Prostate gland (tissue), 2 donors: Measurements from ENCODE around the gene PDE9A. TPM values are rescaled to one million over a fixed set of nuclear protein-coding genes. Genes with fewer than 3 reads are reported as not detected.

Experiments
- DNase-seq: peaks from one replicate; pipeline ENCODE4 v3.0.0-alpha.2; 2019; ENCODE audit warnings: low spot score
- H3K27ac ChIP-seq, 2 donors: fragments of 200-600 bp; sonication (generic); 2 replicates each; pipeline ENCODE4 v1.5.1; 2017 to 2019
- H3K27me3 ChIP-seq: fragments of 200-600 bp; sonication (generic); replicated peaks from 2 replicates; pipeline ENCODE4 v1.5.1; 2019; ENCODE audit not compliant: insufficient read depth
- H3K36me3 ChIP-seq, 2 donors: fragments of 200-600 bp; sonication (generic); 1 replicate in 1 of 2; 2 replicates in 1 of 2; pipeline versions ENCODE4 v1.5.1 to v1.8.1; 2017 to 2019
- H3K4me1 ChIP-seq: fragments of 200-600 bp; sonication (generic); replicated peaks from 2 replicates; pipeline ENCODE4 v1.5.1; 2019
- H3K4me3 ChIP-seq, 2 donors: fragments of 200-600 bp; sonication (generic); 2 replicates each; pipeline ENCODE4 v1.5.1; 2017 to 2019
- H3K9me3 ChIP-seq: fragments of 200-600 bp; sonication (generic); 2 replicates; pipeline ENCODE4 v1.5.1; 2017
- CTCF ChIP-seq, 4 experiments: fragments of 200-600 bp in 2 of 4; fragments of 450-650 bp in 2 of 4; sonication (generic) in 2 of 4; IDR thresholded peaks; 1 replicate in 3 of 4; 2 replicates in 1 of 4; pipeline ENCODE4 v1.5.1; 2016 to 2019; ENCODE audit warnings: antibody characterized with exemption in 4 of 4, mild to moderate bottlenecking in 2 of 4, moderate library complexity in 2 of 4
- POLR2A ChIP-seq: fragments of 450-650 bp; IDR thresholded peaks from one replicate; pipeline ENCODE4 v1.6.1; 2016; ENCODE audit warnings: antibody characterized with exemption, mild to moderate bottlenecking
- POLR2AphosphoS5 ChIP-seq: sonication (generic); formaldehyde crosslinking; IDR thresholded peaks from one replicate; pipeline ENCODE4 v1.6.1; 2017; ENCODE audit warnings: antibody characterized with exemption
- WGBS: methylation state at CpG from one replicate; pipeline ENCODE4 v1.1.5; 2018; 5-methylcytosine and 5-hydroxymethylcytosine counted together
- intact Hi-C: fragments of 100-400 bp; cut with DNase I; formaldehyde crosslinking; loops from one replicate; pipeline ENCODE4 v1.14.2; 2022
- total RNA-seq, 2 donors: library from RNA; depleted of rRNA; stranded (reverse); fragments of >200 nt; gene quantifications; one replicate each; pipeline ENCODE4 v1.1.0, GENCODE V29; 2016

The PDE9A gene
- total RNA-seq, 2 donors from 2014 or later: 80.0 to 93.6 TPM

GRCh38 chr21:42733037-42733627 lies 79.7 kb downstream of the PDE9A start:
- intact Hi-C loops: loop anchor here (10.0 kb wide), 1 partner anchor 78 kb away; the partner anchor contains the start of gene PDE9A
- Histone ChIP-seq H3K36me3 (no peaks in the 10 kb centered on the region), H3K27me3 (no peaks in the 10 kb centered on the region), H3K9me3 (no peaks in the 10 kb centered on the region), H3K27ac (peak overlapping the region; percentile 17 to 90), H3K4me1 (peaks cover 18% of the 10 kb centered on the region), H3K4me3 (no peak overlapping the region)
- whole genome bisulfite sequencing: 52% methylated on average over 7 of the region's 7 CpGs
- DNase-seq: no peak
- no peak for TF ChIP-seq POLR2A
- no peak for TF ChIP-seq POLR2AphosphoS5
- no peak for TF ChIP-seq CTCF (IDR thresholded peaks at IDR 0.05)

- Histone ChIP-seq H3K27ac (peak overlapping the region in 1 of 2 donors; percentile 90), H3K4me3 (no peak overlapping the region), H3K4me1 (peaks cover 18% of the 10 kb centered on the region), H3K27me3 (no peaks in the 10 kb centered on the region), H3K9me3 (no peaks in the 10 kb centered on the region), H3K36me3 (no peaks in the 10 kb centered on the region)
- intact Hi-C loops: loop anchor here (10.0 kb wide), 1 partner anchor 79 kb away; the partner anchor contains the start of gene PDE9A
- WGBS: 88% methylated on average over 7 of the region's 7 CpGs
- DNase-seq: no peak
- TF ChIP-seq POLR2A (no peak), CTCF (IDR thresholded peaks at IDR 0.05) (no peak), POLR2AphosphoS5 (no peak)
Observed at GRCh38 chr21:42733874-42734273, 80.5 kb downstream of the PDE9A start.

- Histone ChIP-seq H3K27ac (peak overlapping the region in 1 of 2 donors; percentile 12), H3K9me3 (no peaks in the 10 kb centered on the region), H3K4me3 (no peak overlapping the region), H3K36me3 (no peaks in the 10 kb centered on the region), H3K27me3 (no peaks in the 10 kb centered on the region), H3K4me1 (peaks cover 18% of the 10 kb centered on the region)
- intact Hi-C loops: loop anchor here (10.0 kb wide), 1 partner anchor 80 kb away; the partner anchor contains the start of gene PDE9A
- no peak for TF ChIP-seq CTCF (IDR thresholded peaks at IDR 0.05)
- TF ChIP-seq POLR2A: no peak
- no peak for TF ChIP-seq POLR2AphosphoS5
- DNase-seq: no peak
- WGBS: 61% methylated on average over 7 of the region's 7 CpGs
Observed at GRCh38 chr21:42734323-42734971, 81.0 kb downstream of the PDE9A start.

GRCh38 chr21:42735061-42735460 lies 81.6 kb downstream of the PDE9A start:
- 99% methylated on average over 8 of the region's 8 CpGs for WGBS
- Histone ChIP-seq H3K36me3 (no peaks in the 10 kb centered on the region), H3K4me3 (no peak overlapping the region), H3K4me1 (peaks cover 18% of the 10 kb centered on the region), H3K9me3 (no peaks in the 10 kb centered on the region), H3K27me3 (no peaks in the 10 kb centered on the region), H3K27ac (peak overlapping the region in 1 of 2 donors; percentile 12)
- intact Hi-C loops: loop anchor here (10.0 kb wide), 1 partner anchor 80 kb away; the partner anchor contains the start of gene PDE9A
- no peak for DNase-seq
- TF ChIP-seq POLR2A (no peak), POLR2AphosphoS5 (no peak), CTCF (IDR thresholded peaks at IDR 0.05) (no peak)
